NCI-H128 (cell line): ENCODE data around the gene KREMEN1.
"Not testable (repeated sequence)": the region's sequence is repeated elsewhere in the genome, so short reads cannot be mapped to it uniquely, and the experiment has no call there.

Experiments
- DNase-seq: peaks from one replicate; lab custom pipeline; 2025; ENCODE audit not compliant: unreplicated experiment; lab: John Stamatoyannopoulos, UW

The KREMEN1 gene

DNA sequence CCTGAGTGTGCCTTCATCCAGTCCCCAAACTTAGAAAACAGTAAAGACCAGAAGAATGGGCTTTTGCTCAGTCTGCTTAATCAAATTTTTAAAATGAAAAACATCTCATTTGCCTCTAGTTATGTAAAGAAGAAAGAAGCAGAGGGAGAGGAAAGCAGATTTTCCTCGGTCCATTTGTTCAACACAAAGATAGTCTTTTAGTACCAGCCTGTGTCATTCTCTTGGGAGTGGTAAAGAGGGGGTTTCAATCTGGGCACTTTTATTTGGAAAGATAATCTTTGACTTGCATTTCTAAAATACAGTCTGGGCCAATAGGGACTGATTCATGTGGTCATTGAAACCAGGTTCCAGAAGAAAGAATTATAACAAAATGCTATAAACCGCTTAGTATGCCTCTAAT lies 29.5 kb downstream of the KREMEN1 start:
- no peak for DNase-seq

DNA sequence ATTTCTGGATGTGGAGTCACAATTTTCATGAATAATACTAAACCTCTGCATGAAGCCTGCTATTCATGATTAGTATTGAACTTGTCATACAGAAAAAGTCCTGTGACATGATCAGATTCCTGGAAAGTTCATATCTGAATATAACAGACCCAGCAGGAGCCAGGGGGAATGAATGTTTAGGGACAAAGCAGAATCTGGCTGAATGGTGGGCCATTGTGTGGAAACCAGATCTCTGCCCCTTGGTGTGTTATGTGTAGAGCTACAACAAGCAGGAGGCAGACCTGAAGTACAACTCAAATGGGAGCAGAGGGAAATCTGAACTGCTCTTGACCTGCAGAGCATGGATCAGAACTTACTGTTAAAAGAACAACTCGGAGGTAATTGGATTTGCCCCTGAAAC lies 30.3 kb downstream of the KREMEN1 start:
- DNase-seq: no peak

DNA sequence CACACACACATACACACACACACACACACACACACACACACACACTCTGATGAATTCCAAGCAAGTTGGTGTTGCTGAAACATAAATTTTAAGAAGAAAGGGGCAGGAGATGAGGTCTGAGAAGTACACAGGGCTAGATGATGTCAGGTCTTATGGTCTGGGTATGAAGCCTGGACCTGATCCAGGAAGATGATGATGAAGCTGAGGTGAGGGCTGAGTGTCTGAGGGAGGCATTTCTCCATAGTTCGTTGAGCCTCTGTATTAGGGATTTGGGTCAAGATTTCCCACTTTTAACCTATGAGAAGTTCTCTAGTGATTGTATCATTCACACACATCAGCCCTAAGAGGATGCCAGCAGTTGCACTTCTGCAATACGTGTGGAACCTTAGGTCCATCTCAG lies 32.6 kb downstream of the KREMEN1 start:
- no peak for DNase-seq

DNA sequence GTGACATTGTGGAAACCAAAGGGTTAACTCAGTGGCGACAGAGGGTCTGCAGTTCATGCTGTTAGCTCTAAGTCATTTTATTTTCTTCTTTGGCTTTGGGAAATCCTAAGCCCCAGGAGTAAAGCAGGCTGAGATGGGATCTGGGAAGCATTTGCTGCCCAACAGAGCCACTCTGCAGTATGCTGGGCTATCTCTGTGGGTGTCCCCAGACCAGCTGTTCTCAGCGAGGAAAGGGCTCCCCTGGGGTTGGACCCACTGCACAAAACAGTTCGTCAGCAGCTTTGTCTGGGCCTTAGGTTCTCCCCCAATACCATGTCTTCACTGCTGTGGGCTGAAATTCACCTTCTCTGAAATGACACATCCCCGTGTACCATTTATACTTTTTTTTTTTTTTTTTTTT lies 34.0 kb downstream of the KREMEN1 start:
- DNase-seq: no peak

DNA sequence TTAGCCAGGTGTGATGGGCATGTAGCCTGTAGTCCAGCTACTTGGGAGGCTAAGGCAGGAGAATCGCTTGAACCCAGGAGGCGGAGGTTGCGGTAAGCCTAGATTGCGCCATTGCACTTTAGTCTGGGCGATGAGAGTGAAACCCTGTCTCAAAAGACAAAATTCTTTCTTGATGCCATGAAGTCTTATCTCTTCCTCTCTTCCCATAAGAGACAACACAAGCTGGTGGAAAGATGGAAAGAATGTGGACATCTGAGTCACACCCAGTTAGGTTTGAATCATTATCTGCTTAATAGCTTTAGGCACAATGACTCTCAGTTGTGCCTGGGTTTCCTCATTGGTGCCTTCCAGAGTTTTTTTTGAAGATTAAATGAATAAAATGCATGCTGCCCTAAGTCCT lies 35.3 kb downstream of the KREMEN1 start:
- no peak for DNase-seq

DNA sequence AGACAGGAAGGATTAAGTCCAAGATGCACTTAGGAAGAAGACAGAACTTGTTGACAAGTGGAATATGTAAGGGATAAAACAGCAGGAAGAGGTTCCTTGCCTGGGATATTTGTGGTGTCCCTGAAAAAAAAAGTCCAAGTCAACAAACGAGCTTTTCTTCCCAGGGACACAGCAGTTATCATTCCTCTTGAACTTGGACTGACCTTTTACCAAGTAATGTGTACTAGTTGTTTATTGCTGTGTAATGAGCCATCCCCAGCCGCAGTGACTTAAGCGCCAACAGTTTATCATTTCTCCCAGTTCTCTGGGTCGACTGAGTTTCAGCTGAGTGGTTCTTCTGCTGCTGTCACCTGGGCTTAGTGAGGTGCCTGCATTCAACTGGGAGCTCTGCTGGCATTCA lies 37.0 kb downstream of the KREMEN1 start:
- DNase-seq: no peak

DNA sequence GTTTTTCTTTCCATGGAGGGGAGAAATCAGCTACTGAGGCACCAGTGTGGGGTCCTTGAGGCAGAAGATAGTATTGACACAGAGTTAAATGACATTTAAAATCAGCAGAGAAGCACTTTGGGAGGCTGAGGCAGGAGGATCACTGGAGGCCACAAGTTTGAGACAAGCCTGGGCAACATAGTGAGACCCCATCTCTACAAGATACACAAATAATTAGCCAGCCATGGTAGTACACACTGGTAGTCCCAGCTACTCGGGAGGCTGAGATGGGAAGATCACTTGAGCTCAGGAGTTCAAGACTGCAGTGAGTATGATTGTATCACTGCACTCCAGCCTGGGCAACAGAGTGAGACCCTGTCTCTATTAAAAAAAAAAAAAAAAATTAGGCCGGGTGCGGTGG lies 38.1 kb downstream of the KREMEN1 start:
- DNase-seq: no peak

DNA sequence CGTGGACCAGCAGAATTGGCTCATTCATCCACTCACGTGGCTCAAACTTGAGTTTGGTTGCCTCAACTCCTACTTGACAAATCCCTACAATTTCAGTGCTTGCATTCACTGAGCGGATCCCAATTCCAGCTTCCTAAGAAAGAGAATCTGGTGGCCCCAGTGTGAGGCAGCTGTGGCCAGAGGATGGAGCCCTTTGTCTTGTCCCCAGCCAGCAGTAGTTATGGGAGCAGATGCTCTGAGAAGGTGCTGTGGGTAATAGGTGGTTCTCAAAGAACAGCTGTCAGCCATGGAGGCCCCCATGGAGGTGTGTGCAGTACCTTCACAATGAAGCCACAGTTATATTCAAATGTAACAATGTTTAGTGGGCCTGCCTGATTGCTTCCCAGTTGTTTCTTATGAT lies 39.3 kb downstream of the KREMEN1 start:
- no peak for DNase-seq

DNA sequence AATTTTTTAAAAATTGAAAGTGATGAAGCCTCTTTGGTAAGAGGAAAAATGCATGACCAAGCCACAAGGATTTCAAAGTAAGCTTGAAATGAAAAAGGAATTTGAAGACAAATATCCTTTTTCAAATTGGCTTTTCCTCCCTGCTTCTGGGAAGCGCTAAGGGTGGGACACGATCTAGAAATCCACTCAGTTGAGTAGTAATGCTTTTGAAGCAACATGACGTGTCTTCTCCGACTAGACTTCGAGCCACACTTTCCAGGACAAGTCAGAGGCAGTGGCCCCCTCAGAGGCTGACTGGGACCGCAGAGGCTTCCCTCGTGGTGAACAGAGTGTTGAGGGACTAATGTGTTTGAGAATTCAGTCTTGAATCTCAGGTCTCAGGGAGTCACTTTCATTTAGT lies 39.8 kb downstream of the KREMEN1 start:
- no peak for DNase-seq

DNA sequence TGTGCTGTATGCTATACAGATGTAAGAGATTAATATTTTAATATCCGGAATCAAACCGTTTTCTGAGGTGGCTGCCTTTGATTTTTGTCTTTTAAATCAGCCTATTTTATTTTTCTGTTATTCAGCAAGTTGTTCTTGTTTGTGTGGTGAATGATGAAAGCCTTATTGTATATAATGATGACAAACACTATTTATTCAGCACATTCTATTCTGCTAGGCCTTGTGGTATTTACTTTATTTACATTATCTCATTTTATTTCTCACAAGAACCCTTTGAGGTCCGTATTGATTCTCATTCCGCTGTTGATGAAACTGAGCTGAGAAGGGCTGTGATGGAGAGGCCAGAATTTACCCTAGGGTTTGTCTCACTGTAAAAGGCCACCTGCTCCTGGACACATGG lies 40.5 kb downstream of the KREMEN1 start:
- DNase-seq: no peak

DNA sequence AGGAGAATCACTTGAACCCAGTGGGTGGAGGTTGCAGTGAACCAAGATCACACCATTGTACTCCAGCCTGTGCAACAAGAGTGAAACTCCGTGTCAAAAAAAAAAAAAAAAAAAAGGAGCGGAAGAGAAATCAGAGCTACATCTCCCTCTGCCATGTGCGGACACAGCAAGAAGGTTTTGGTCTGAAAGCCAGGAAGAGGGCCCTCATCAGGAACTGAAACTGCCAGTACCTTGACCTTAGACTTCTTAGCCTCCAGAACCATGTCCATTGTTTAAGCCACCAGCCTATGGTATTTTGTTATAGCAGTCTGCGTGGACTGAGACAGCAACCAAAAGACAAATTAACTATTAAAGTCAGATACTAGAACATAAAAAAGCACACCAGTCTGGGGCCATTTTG lies 41.6 kb downstream of the KREMEN1 start:
- DNase-seq: no peak

DNA sequence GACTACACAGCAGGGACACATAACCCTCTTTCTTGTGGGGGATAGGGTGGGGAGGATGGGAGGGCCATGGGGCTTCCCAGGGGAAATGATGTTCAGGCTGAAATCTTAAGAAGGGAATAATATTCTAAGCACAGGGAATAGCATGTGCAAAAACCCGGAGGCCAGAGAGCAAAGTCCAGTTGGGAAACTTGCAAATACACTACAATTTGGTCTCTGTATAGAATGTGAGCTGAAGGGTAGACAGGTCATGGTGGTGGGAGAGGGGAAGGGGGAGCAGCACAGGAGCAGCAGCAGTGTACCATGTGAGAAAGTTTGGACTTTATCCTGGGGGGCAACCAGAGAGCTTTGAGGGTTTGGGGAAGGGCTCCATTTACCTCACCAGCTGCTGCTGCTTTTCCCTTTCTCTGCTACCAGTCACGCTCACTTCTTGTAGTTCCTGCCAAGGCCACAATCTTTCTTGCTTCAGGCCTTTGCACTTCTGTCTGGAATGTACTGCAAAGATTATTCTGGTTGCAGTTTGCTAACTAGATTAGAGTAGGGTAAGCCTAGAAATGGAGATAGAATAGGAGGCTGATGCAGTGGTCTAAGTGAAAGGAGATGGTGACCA lies 43.0 kb downstream of the KREMEN1 start:
- no peak for DNase-seq

DNA sequence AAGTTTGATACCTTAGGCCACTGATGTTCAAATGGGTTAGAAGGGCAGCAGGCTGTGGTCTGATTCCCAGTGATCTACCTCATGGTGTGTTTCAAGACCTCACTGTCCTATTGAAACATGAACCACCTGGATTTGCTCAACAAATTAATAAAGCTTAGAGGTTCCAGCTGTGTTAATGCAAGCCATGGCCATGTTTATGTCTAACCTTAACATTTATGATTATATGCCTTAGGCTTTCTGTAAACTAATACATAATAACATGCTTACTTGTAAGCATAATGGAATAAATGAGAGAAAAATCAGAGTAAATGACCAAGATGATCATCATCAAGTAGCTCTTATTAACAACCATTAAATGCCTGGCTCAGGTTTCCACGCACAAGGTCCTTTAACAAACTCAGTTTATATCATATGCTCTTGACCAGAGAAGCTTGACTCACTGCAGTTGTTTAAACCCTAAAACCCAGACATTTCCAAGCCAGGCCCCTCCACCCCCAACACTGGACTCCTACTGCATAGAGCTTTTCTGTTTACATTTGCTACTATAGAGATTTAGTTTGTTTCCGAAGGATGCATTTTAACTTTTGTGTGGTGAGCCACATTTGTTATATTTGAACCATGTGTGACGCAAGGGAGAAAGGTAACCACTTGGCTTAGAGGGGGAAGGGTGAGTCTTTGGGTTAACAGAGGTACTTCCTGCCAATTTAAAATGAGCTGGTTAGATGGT lies 43.7 kb downstream of the KREMEN1 start:
- DNase-seq: no peak

DNA sequence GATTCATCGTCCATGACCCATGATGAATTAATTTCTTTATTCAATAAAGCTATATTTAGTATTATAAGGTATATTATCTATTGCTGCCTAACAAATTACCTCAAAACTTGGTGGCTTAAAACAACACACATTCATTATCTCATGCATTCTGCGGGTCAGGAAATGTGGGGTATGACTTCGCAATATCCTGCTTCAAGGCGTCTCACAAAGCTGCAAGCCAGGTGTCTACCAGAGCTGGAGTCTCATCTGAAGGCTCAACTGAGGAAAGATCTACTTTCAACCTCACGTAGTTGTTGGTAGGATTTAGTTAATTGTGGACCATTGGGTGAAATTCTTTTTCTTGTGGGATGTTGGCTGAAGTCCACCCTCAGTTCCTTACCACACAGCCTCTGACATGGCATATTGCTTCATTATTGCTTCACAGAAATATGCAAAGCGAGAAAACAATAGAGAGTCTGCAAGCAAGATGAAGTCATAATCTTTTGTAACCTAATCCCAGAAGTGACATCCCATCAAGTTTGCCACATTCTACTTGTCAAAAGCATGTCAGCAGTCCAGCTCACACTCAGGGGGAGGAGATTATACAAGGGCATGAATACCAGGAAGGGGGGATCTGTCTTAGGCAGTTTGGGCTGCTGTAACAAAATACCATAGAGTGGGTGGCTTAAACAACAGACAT lies 45.1 kb downstream of the KREMEN1 start:
- DNase-seq: no peak

DNA sequence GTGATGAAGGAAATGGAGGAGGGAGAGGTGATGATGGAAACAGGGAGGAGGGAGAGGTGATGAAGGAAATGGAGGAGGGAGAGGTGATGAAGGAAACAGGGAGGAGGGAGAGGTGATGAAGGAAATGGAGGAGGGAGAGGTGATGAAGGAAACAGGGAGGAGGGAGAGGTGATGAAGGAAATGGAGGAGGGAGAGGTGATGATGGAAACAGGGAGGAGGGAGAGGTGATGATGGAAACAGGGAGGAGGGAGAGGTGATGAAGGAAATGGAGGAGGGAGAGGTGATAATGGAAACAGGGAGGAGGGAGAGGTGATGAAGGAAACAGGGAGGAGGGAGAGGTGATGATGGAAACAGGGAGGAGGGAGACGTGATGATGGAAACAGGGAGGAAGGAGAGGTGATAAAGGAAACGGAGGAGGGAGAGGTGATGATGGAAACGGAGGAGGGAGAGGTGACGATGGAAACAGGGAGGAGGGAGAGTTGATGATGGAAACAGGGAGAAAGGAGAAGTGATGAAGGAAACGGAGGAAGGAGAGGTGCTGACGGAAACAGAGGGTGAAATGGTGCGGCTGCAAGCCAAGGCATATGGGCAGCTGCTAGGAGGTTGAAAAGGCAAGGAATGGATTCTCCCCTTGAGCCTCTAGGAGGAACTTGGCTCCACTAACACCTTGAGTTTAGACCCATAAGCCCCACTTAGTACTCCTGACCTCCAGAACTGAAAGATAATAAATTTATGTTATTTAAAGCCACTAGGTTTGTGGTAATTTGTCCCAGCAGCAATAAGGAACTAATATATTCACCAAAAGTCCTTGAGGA lies 47.5 kb downstream of the KREMEN1 start:
- not testable (repeated sequence) for DNase-seq

DNA sequence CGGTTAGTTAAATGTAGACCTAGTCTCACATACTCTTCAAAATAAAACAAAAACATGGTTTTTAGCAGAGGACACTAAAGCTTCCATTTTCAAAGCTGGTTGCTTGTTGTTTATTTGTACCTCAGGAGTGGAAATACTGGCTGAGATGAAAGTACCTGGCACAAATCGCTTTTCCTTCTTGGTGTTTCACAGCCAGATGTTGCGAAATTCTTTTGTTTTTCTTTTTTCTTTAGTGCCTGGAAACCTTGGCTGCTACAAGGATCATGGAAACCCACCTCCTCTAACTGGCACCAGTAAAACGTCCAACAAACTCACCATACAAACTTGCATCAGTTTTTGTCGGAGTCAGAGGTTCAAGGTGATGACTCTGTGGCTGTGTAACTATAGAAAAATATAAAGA lies 48.3 kb downstream of the KREMEN1 start:
- no peak for DNase-seq

DNA sequence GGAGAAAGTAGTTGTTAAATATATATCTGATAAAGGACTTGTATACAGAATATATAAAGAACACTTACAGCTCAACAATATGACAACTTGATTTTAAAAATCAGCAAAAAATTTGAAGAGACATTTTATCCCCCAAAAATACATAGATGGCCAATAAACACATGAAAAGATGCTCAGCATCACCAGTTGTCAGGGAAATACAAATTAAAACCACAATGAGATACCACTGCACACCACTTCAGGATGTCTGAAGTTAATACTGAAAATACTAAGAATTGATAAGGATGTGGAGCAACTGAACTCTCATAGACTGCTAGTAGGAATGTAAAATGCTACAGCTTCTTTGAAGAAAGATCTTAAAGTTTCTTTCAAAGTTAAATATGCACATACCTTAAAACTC lies 49.2 kb downstream of the KREMEN1 start:
- DNase-seq: no peak

DNA sequence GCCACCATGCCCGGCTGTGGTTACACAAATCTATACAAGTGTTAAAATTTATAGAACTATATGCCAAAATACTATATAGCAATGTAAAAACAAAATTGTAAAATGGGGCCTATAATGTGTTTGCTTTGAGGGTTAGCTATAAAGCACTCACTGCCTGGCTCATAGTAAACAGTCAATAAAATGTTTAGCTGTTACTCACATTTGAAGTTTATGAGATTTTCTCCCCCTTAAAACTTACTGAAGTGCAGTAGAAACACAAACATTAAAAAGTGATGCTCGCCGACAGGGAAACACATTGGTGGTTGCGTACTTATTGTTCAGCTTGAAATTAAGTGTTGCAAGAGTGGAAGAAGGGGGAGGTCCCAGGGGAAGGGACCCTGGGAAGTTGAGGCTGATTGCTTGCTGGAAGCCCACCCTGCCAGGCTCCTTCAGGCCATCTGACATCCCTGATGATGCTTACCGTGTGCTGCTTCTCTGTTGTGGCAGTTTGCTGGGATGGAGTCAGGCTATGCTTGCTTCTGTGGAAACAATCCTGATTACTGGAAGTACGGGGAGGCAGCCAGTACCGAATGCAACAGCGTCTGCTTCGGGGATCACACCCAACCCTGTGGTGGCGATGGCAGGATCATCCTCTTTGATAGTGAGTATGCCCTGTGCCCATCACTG lies 52.1 kb downstream of the KREMEN1 start:
- no peak for DNase-seq

DNA sequence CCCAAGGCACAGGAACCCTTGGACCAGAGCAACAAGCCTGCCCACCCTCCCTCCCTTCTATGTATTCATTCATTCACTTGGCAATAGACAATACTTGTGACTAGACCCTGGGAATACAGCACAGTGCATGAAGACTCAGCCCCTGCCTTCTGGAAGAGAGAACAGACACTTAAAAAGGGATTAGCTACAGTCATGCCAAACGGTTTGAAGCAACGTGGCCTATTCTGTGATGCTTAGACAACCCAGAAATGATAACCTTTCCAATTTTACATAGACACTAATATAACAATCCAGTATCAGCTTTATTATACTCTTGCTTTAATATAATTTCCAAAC lies 52.6 kb downstream of the KREMEN1 start:
- DNase-seq: no peak

DNA sequence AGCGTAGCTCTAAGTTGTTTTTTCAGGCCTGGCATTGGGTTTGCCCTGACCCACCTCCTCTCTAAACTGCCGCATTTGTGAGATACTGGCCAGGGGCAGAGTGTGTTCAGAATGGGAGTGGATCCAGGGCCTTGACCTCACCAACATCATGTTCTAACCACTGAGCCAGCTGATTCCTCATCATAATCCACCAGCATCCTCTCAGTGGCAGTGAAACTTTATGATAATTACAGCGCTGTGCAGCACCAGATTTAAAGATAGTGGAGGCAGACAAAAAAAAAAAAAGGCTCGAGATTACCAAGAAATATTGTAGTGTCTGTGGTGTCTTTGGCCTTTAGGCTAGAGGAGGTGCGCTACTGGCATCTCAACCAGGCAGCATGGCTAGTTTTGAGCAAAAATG lies 53.0 kb downstream of the KREMEN1 start:
- no peak for DNase-seq

DNA sequence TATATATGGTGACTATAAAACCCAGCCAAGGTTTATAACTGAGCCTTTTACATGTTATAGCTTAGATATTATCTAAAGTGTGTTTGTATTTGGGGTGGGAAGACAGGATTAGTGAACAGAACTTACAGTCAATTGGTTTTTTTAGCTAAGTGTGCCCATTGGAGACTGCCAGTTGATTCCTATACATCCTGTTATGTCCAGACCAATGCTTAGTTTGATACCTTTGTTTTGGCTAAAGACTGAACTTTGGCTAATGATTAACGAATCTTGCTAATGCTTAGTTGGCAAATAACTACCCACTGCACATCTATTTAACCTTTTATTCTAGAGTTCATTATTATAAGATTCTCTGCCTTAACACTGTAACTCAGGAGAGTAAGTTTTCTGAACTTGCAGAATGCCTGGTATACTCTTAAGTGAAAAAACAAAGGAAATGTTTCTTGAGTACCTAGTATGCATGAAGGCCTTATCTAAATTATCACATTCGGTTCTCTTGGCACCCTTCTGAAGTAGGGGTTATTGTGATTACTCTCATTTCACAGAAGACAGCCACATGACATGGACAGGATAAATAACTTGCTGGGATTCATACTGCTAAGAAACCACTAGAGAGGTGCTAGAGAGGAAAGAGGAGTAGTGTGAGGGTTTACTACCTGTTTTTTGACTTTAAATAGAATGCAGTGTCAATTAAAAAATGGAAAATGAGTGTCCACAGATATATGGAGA lies 54.0 kb downstream of the KREMEN1 start:
- no peak for DNase-seq
